Measurements from ENCODE around the gene SLC12A1.

SLC12A1 gene

DNA sequence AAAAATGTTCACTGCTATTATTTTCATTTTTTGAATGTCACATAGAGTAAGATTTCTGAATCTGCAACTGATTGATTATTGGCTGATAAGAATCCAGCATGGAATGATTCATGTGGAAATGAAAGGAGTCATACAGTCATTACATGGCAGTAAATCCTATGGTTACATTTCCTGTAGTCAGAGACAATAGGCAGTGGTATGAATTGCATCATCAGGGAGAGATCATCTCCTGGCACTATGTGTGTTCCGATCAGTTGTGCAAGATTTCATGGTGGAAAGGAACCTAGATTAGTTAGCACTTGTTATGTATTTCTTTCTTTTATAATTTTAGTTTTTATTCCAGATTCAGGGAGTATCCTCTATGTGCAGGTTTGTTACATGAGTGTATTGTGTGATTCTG, 38.8 kb downstream of the SLC12A1 start:
- DNase-seq = no peak

DNA sequence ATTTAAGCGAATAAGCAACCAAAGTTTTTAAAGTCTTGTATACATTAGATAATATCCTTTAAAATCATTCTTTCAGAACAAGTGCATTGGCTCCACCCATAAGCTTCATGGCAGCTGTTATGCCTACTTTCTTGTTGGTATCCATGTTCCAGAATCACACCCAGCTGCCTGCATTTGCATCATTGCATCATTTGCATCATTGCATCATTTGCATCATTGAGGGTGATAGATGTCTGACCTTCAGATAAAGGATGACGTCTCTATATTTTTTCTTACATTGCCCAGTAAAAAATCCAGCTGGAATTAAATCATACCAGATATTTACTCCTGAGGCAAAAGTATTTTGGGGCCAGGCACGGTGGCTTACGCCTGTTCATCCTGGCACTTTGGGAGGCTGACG, 42.3 kb downstream of the SLC12A1 start:
- no peak for DNase-seq

- no peak for DNase-seq
Measured at GRCh38 chr15:48250640-48251076, 44.6 kb downstream of the SLC12A1 start.

DNA sequence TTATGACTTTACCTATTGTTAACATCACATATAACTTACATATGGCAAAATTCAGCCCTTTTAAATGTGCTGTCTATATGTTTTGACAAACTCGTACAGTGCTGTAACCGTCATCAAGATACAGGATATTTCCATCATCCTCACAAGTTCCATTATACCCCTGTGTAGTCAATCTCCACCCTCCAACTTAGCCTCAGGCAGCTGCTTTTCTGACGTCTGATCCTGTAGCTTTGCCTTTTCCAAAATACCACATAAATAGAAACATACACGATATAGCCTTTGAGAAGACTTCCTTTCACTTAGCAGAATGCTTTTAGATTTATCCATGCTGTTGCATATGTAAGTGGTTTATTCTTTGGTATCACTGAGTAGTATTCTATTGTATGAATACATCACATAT, 47.1 kb downstream of the SLC12A1 start:
- no peak for DNase-seq

- no peak for DNase-seq
Measured at GRCh38 chr15:48265135-48265534, 59.0 kb downstream of the SLC12A1 start.

DNA sequence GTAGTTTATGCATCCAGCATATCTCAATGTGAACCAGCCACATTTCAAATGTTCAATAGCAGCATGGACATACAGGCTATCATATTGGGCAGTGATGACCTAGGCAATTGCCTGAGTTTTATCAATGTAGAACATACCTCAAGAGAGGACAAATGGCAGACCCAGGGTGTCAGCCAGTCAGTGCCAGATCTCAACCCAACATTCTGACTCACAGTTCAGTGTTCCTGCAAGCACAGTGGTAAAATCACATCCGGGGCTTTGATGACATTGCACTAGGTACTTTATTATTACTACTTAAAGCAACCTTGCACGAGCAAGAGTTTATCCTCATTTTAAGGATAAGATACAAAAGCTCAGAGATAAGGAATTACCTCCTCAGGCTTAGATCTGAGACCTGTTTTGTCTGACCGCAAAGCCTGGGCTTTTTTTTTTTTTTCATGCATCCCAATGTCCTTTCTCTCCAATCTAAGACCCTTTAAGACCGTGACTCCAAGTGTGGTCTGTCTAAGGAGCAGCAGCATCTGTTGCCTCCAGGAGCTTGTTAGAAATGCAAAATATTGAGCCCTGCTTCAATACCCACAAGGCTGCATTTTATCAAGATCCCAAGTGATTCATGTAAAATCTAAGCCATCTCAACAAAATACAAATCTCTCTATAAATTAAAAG, 60.1 kb downstream of the SLC12A1 start:
- no peak for DNase-seq

- DNase-seq = no peak
Measured at GRCh38 chr15:48267766-48268165, 61.7 kb downstream of the SLC12A1 start.

DNA sequence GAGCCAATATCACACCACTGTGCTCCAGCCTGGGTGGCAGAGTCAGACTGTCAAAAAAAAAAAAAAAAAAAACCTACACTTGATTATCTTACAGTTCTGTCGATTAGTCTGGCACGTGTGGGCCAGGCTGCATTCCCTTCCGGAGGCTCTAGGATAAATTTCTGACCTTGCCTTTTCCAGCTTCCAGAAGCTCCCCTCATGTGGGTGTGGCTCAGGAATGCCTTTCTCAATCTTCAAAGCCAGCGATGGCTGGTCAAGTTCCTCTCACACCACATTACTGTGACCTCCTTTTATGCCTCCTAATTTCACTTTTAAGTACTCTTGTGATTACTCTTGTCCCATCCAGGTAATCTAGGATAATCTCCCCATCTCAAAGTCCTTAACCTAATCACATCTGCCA, 66.9 kb downstream of the SLC12A1 start:
- no peak for DNase-seq

DNA sequence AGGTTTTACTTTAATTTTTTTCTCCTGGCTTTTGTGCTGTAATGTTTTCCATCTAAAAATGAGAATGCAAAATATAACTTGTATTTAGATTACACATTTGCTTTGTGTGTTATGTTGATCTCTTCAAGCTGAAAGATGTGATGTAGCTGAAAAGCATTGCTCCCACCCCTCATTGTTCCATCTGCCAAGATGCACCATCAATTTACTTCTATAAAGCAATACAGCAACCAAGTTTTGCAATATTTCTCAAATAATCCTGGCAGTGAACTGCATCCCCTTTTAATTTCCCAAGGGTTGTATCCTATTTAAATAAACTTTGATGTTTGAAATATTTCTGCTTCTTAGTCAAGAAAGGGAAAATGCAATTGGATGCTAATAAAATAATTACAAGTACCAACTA, 72.6 kb downstream of the SLC12A1 start:
- no peak for DNase-seq

DNA sequence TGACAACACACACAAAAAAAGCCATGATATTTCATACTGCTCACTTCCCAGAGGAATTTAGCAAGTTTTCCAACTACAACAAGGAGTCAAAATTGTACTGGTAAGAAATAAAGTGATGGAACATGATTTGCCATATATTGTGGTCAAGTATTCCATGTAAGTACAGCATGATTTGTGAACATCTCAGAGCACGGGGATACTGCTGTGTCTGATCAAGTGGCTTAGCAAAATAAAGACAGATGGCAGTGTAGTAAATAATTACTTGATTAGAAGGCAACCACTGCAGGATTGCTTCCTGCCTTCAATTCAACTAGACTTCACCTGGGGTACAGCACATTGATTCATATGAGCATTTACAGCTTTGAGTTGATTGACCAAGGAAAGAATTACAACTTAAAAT, 73.5 kb downstream of the SLC12A1 start:
- no peak for DNase-seq

- DNase-seq = no peak
Measured at GRCh38 chr15:48281674-48282073, 75.6 kb downstream of the SLC12A1 start.

- DNase-seq = no peak
Measured at GRCh38 chr15:48282216-48282615, 76.1 kb downstream of the SLC12A1 start.

GRCh38 chr15:48283396-48284145, 77.5 kb downstream of the SLC12A1 start:
- no peak for DNase-seq

DNA sequence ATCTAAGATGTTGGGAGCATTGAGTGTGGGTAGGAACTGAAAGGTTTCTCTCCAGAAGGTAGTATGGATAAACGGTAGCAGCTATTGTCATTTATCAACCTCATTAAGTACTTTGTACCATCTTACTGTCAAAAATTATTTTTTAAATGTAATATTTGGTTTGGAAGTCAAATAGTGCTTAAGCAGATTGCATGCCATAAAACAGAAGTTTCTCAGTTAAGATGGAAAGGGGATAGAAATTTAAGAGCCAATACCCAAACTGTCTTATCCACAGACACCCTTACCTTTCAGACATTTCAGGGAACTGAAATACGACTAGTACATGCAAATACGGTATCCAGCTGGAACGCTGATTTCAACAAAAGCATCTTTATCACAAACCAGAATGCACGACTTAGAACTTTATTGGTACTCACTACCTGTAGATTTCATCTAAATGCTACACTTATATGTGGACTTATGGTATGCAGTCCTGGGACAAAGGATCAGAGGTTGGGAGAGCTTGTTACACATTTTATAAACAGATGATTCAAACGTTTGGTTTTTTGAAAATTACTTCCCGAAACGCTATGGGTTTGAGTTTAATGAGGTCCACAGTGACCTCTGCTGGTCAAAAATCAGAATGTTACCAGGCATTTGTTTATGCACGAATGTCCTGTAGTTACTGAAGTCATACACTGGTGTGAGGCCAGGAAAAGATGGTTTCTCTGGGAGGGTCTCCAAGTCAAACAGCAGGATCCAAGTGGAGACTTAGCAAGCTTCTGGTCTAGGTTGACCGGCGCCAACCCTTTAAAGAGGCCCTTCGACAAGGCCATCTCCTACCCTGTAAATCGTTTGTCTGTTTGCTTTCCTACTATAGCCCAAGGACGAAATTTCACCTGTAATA, 79.5 kb downstream of the SLC12A1 start:
- peak; percentile 45 for DNase-seq

DNA sequence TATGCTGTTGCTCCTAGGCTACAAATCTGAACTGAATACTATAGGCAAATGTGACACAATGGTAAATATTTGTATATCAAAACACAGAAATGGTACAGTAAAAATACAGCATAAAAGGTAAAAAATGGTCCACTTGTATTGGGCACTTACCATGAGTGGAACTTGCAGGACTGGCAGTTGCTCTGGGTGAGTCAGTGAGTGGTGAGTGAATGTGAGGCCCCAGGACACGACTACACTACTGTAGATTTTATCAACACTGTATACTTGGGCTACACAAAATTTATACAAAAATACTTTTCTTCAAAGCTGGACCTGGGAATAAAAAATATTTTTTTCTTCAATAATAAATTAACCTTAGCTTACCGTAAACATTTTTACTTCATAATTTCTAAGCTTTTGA, 83.5 kb downstream of the SLC12A1 start:
- no peak for DNase-seq

DNA sequence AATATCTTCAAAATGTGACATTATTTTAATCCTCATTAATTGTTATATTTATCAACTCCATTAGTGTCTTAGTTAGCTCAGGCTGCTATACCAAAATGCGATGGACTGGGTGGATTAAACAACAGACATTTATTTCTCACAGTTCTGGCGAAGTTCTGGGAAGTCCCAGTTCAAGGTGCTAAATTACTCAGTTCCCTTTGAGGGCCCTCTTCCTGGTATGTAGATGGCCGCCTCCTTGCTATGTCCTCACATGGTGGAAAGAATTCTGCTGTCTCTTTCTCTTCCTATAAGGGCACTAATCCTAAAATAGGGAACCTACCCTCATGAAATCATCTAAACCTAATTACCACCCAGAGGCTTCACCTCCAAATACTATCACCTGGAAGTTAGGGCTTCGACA, 86.4 kb downstream of the SLC12A1 start:
- no peak for DNase-seq

- no peak for DNase-seq
Measured at GRCh38 chr15:48297668-48298067, 91.6 kb downstream of the SLC12A1 start.

GRCh38 chr15:48298914-48299313, 92.8 kb downstream of the SLC12A1 start:
- no peak for DNase-seq

GRCh38 chr15:48300038-48300437, 93.9 kb downstream of the SLC12A1 start:
- no peak for DNase-seq

- no peak for DNase-seq
Measured at GRCh38 chr15:48304398-48304797, 98.3 kb downstream of the SLC12A1 start.

- no peak for DNase-seq
Measured at GRCh38 chr15:48306639-48307038, 100.5 kb downstream of the SLC12A1 start.

DNA sequence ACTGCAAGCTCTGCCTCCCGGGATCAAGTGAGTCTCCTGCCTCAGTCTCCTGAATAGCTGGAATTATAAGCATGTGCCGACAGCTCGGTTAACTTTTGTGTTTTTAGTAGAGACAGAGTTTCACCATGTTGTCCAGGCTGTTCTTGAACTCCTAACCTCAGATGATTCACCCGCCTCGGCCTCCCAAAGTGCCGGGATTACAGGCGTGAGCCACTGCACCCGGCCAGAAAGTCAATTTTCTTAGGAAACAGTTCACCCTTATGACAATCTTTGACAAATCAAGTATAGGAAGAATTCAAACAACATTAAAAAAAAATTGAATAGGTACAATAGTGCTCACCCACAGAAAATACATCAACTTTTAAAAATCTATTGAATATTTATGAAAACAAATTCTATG, 101.5 kb downstream of the SLC12A1 start:
- no peak for DNase-seq

- DNase-seq = no peak
Measured at GRCh38 chr15:48309740-48310139, 103.6 kb downstream of the SLC12A1 start.

- no peak for DNase-seq
Measured at GRCh38 chr15:48313216-48313615, 107.1 kb downstream of the SLC12A1 start.

All from stimulated activated CD8-positive, alpha-beta memory T cell treated with anti-CD3 and anti-CD28 coated beads, Interleukin-4, amount 100 ng/mL, for 48 hours (primary cell).